Activated B cell treated with CpG ODN at 0.5 μM for 24 hours (primary cell): ENCODE measurements around the gene SPON1. TPM values are rescaled to one million over a fixed set of nuclear protein-coding genes. Genes with fewer than 3 reads are reported as not detected.
"Not testable (repeated sequence)": the region's sequence is repeated elsewhere in the genome, so short reads cannot be mapped to it uniquely, and the experiment has no call there.

Experiments
- ATAC-seq: fragments of 200-7000 bp; cut with Tn5 transposase; one replicate; pipeline ENCODE4 v1.10.0; 2021; ENCODE audit warnings: low read depth, mild to moderate bottlenecking, moderate library complexity
- CTCF ChIA-PET: fragments of 350-600 bp; sonication (Branson Sonifier 250); formaldehyde crosslinking; loops from one replicate; lab custom pipeline; 2021; ENCODE audit warnings: antibody characterized with exemption; lab: Charles Lee
- POLR2A ChIA-PET: fragments of 350-600 bp; sonication (Branson Sonifier 250); formaldehyde crosslinking; loops from one replicate; lab custom pipeline; 2021; ENCODE audit warnings: antibody characterized with exemption; lab: Charles Lee
- DNase-seq: peaks from one replicate; pipeline ENCODE4 v3.0.0; 2022
- H3K27ac Mint-ChIP-seq: one replicate; pipeline ENCODE4 v1.8.0; 2020; ENCODE audit warnings: mixed read lengths
- H3K27me3 Mint-ChIP-seq: one replicate; pipeline ENCODE4 v1.8.0; 2021; ENCODE audit warnings: mixed read lengths
- H3K36me3 Mint-ChIP-seq: one replicate; pipeline ENCODE4 v1.8.0; 2021; ENCODE audit warnings: low read depth, mixed read lengths
- H3K4me1 Mint-ChIP-seq: one replicate; pipeline ENCODE4 v1.8.0; 2021; ENCODE audit warnings: mixed read lengths
- H3K4me3 Mint-ChIP-seq: one replicate; pipeline ENCODE4 v1.8.0; 2020; ENCODE audit warnings: mild to moderate bottlenecking, mixed read lengths
- H3K9me3 Mint-ChIP-seq: one replicate; pipeline ENCODE4 v1.8.0; 2020; ENCODE audit warnings: mixed read lengths
- intact Hi-C: fragments of 100-400 bp; cut with micrococcal nuclease; formaldehyde crosslinking; loops from one replicate; pipeline ENCODE4 v1.15.1; 2024
- total RNA-seq: library from RNA; stranded (reverse); gene quantifications from 2 replicates; pipeline ENCODE4 v1.2.3, GENCODE V29; 2022
- TF ChIP-seq, protein P1 (sequence below): fragments of 200-600 bp; IDR thresholded peaks from one replicate; pipeline ENCODE4 v1.8.0; 2022; ENCODE audit warnings: antibody characterized with exemption, mild to moderate bottlenecking

Gene SPON1
- total RNA-seq, 1 donor from 2014 or later, result not detected

DNA sequence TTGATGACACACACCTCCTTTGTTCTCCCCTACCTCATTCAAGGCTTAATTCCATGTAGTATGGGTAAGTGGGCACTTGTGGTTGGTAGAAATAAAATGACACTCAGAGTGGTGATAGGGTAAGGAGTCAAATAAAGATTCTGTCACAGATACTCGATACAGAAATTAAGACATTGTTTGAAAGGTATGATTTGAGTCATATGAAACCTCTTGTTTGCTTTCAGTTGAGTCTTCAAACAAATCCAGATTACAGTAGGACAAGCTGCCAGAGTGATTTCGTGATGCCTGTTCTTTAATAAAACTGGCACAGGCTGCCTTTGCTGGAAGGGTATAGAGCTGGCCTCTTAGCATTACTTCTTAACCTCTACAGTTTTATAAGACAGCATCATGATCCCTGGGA is 182.4 kb downstream of the SPON1 start:
- DNase-seq (no peak), ATAC-seq (no peak)
- intact Hi-C loops, result no loop called here
- Mint-ChIP-seq H3K4me3 (no peak overlapping the region), H3K9me3 (no peaks in the 10 kb centered on the region), H3K27ac (no peak overlapping the region), H3K27me3 (peaks cover 3% of the 10 kb centered on the region), H3K36me3 (no peaks in the 10 kb centered on the region), H3K4me1 (no peaks in the 10 kb centered on the region)
- TF ChIP-seq, protein P1, sequence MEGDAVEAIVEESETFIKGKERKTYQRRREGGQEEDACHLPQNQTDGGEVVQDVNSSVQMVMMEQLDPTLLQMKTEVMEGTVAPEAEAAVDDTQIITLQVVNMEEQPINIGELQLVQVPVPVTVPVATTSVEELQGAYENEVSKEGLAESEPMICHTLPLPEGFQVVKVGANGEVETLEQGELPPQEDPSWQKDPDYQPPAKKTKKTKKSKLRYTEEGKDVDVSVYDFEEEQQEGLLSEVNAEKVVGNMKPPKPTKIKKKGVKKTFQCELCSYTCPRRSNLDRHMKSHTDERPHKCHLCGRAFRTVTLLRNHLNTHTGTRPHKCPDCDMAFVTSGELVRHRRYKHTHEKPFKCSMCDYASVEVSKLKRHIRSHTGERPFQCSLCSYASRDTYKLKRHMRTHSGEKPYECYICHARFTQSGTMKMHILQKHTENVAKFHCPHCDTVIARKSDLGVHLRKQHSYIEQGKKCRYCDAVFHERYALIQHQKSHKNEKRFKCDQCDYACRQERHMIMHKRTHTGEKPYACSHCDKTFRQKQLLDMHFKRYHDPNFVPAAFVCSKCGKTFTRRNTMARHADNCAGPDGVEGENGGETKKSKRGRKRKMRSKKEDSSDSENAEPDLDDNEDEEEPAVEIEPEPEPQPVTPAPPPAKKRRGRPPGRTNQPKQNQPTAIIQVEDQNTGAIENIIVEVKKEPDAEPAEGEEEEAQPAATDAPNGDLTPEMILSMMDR, result no peak
- ChIA-PET POLR2A (no interaction called here), CTCF (no interaction called here)

DNA sequence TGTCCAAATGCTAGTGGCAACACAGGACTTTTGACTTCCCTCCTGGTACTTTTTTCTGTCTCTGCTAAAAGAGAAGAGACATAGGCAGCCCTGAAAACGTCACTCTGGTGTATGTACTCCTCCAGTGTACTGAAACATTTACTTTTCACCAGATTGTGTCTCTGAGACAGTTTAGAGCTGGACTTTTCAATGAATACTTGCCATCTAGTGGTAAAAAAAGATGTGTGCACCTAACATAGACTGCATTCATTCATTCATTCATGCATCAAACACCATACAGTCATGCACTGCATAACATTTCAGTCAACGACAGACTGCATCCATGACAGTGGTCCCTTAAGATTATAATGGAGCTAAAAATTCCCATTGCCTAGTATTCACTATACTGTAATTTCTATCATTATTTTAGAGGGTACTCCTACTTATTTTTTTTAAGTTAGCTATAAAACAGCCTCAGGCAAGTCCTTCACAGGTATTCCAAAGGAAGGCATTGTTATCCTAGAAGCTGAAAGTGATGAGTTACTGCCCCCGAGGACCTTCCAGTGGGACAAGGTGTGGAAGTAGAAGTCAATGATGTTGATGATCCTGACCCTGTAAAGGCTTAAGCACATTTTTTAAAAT is 186.2 kb downstream of the SPON1 start:
- Mint-ChIP-seq H3K4me3 (no peak overlapping the region), H3K4me1 (no peaks in the 10 kb centered on the region), H3K27me3 (peaks cover 14% of the 10 kb centered on the region), H3K36me3 (no peaks in the 10 kb centered on the region), H3K27ac (no peak overlapping the region), H3K9me3 (peaks cover 7% of the 10 kb centered on the region)
- TF ChIP-seq, protein P1, result no peak
- ATAC-seq (no peak), DNase-seq (no peak)
- intact Hi-C loops, result loop anchor here (1.0 to 2.0 kb wide), 3 partner anchors 100 to 376 kb away; no protein-coding TSS in a partner anchor
- CTCF ChIA-PET, result interaction anchor here (1.1 to 1.6 kb wide), 4 partner anchors 8 to 192 kb away, joined by 3 to 7 read pairs (median 4); no protein-coding TSS in a partner anchor
- POLR2A ChIA-PET, result no interaction called here

DNA sequence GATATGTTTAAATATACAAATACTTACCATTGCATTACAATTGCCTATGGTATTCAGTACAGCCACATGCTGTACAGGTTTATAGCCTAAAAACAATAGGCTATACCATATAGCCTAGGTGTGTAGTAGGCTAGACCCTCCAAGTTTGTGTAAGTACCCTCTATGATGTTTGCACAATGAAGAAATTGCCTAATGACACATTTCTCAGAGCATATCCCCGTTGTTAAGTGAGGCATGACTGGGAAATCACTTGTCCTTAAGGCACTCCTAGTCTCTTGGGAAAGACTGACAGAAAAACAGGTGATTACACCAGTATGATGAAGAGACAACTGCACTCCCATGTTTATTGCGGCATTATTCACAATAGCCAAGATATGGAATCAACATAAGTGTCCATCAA is 187.2 kb downstream of the SPON1 start:
- no peak overlapping the region for H3K27ac Mint-ChIP-seq
- H3K36me3 Mint-ChIP-seq, result no peaks in the 10 kb centered on the region
- no peak overlapping the region for H3K4me3 Mint-ChIP-seq
- intact Hi-C loops, result loop anchor here (2.0 kb wide), 1 partner anchor 99 kb away; no protein-coding TSS in a partner anchor
- ATAC-seq (no peak), DNase-seq (no peak)
- CTCF ChIA-PET, result interaction anchor here (1.1 to 1.3 kb wide), 2 partner anchors 9 to 14 kb away, joined by 3 to 4 read pairs; no protein-coding TSS in a partner anchor
- H3K4me1 Mint-ChIP-seq, result no peaks in the 10 kb centered on the region
- POLR2A ChIA-PET, result no interaction called here
- peaks cover 14% of the 10 kb centered on the region for H3K27me3 Mint-ChIP-seq
- H3K9me3 Mint-ChIP-seq, result peaks cover 8% of the 10 kb centered on the region
- TF ChIP-seq, protein P1, result no peak

DNA sequence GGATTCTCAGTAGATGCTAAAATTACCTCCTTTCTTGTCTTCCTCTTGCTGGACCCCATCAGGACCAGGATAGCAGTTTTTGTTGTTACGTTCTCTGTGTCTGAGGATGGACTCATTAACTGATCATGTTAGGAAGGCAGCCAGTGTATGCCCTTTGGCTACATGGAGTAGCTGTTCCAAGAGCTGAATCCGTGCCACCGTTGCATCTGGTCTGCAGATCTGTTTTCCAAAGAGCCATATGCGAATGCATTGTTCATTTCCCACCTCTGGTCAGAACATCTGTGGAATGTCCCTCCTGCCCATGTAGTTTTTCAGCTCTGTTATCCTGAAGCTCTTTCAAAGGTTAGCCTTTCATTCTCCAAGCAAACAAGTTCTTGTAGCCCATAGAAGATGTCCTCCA is 188.4 kb downstream of the SPON1 start:
- TF ChIP-seq, protein P1, result no peak
- H3K9me3 Mint-ChIP-seq, result peaks cover 13% of the 10 kb centered on the region
- H3K36me3 Mint-ChIP-seq, result no peaks in the 10 kb centered on the region
- intact Hi-C loops, result no loop called here
- ChIA-PET POLR2A (no interaction called here), CTCF (no interaction called here)
- no peaks in the 10 kb centered on the region for H3K4me1 Mint-ChIP-seq
- no peak overlapping the region for H3K4me3 Mint-ChIP-seq
- ATAC-seq (no peak), DNase-seq (no peak)
- H3K27me3 Mint-ChIP-seq, result peaks cover 14% of the 10 kb centered on the region
- H3K27ac Mint-ChIP-seq, result no peak overlapping the region

DNA sequence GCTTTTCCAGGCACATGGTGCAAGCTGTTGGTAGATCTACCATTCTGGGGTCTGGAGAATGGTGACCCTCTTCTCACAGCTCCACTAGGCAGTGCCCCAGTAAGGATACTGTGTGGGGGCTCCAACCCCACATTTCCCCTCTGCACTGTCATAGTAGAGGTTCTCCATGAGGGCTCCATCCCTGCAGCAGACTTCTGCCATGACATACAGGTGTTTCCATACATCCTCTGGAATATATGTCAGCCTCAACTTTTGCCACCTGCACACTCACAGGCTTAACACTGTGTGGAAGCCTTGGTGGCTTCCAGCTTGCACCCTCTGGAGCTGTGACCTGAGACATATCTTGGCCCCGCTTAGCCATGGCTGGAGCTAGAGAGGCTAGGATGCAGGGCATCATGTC is 191.6 kb downstream of the SPON1 start:
- peaks cover 20% of the 10 kb centered on the region for H3K27me3 Mint-ChIP-seq
- CTCF ChIA-PET, H3K4me3 Mint-ChIP-seq, POLR2A ChIA-PET, ATAC-seq, H3K36me3 Mint-ChIP-seq, H3K4me1 Mint-ChIP-seq, intact Hi-C loops, H3K27ac Mint-ChIP-seq, DNase-seq: not testable (repeated sequence)
- H3K9me3 Mint-ChIP-seq, result peaks cover 33% of the 10 kb centered on the region
